Psoas muscle (tissue), 8 donors: Measurements from ENCODE around the gene FMNL1. TPM values are rescaled to one million over a fixed set of nuclear protein-coding genes. Genes with fewer than 3 reads are reported as not detected.
A peak's percentile ranks its signal among the peaks of the same experiment; 100 is the strongest.

Experiments used
- ATAC-seq, 4 donors: fragments of 200-7000 bp; cut with Tn5 transposase; one replicate each; pipeline ENCODE4 v1.9.1; 2020; ENCODE audit warnings: moderate library complexity in 3 of 4, mild to moderate bottlenecking in 2 of 4
- DNase-seq, 2 donors: peaks; one replicate each; pipeline ENCODE4 v3.0.0-alpha.2; 2020
- H3K27ac ChIP-seq: fragments of 200-600 bp; one replicate; pipeline ENCODE4 v1.8.0; 2022
- H3K27me3 ChIP-seq, 3 donors: fragments of 200-600 bp in 1 of 3; one replicate each; pipeline versions ENCODE4 v1.6.1 to v1.8.0; 2013 to 2022; ENCODE audit warnings: low read length in 2 of 3, mild to moderate bottlenecking in 2 of 3, moderate library complexity in 1 of 3; ENCODE audit not compliant: insufficient read depth in 3 of 3
- H3K36me3 ChIP-seq, 2 donors: fragments of 200-600 bp in 1 of 2; one replicate each; pipeline versions ENCODE4 v1.6.1 to v1.8.0; 2013 to 2022; ENCODE audit warnings: low read depth in 1 of 2, mild to moderate bottlenecking in 1 of 2, moderate library complexity in 1 of 2; ENCODE audit not compliant: insufficient read depth in 1 of 2
- H3K4me1 ChIP-seq: fragments of 200-600 bp; one replicate; pipeline ENCODE4 v1.8.0; 2022
- H3K4me3 ChIP-seq: fragments of 200-600 bp; one replicate; pipeline ENCODE4 v1.8.0; 2022; ENCODE audit warnings: mild to moderate bottlenecking
- H3K9me3 ChIP-seq: fragments of 200-600 bp; one replicate; pipeline ENCODE4 v1.8.0; 2022
- CTCF ChIP-seq: fragments of 200-600 bp; IDR thresholded peaks from one replicate; pipeline ENCODE4 v1.8.0; 2022; ENCODE audit warnings: antibody characterized with exemption
- WGBS, 3 donors: extraction: QIAGEN DNeasy Blood & Tissue Kit; methylation state at CpG; one replicate each; pipeline versions ENCODE4 v1.1.6 to v1.1.7; 2013; 5-methylcytosine and 5-hydroxymethylcytosine counted together
- intact Hi-C, 2 donors: fragments of 100-400 bp; cut with DNase I; formaldehyde crosslinking; loops; one replicate each; pipeline versions ENCODE4 v1.11.0 to v1.14.2; 2022
- polyA plus RNA-seq, 3 donors: library from polyadenylated mRNA; stranded (reverse); fragments of 200-250 nt; gene quantifications; one replicate each; pipeline ENCODE4 v1.2.3, GENCODE V29; 2013
- total RNA-seq, 4 donors: library from RNA; stranded (reverse); fragmentation: NEBNext Ultra II Directional in 2 of 4; extraction: Animal tissue kit (Norgen Biotek cat#: 25700) in 2 of 4; gene quantifications; one replicate each; pipeline versions ENCODE4 v1.2.1 to v1.2.4, GENCODE V29; 2021 to 2023
- donor health status: healthy with polysubstance abuse.
- donor health status: DM: no; HTN: no; CAD: no; lungs with moderate emphysema.
- donor health status: Bipolar disorder and iron deficiency.
- donor health status: healthy.
- donor health status: DM: yes; HTN: yes; CAD: no.
- donor health status: DM: no; HTN: no; CAD: no.
- donor health status: DM: no; HTN: no; CAD: no.
- donor health status: DM: yes; HTN: yes; CAD: no.

FMNL1 gene
- total and polyA plus RNA-seq, 7 donors, result 1.8 to 6.5 (median 5.4) TPM

- Histone ChIP-seq H3K9me3 (no peaks in the 10 kb centered on the region), H3K36me3 (no peaks in the 10 kb centered on the region), H3K4me1 (peaks cover 4% of the 10 kb centered on the region), H3K27ac (no peak overlapping the region), H3K27me3 (peaks cover 0 to under 1% (median 0%) of the 10 kb centered on the region in 3 donors), H3K4me3 (no peak overlapping the region)
- intact Hi-C loops, result no loop called here
- TF ChIP-seq CTCF, result no peak
- no peak for ATAC-seq
- 86 to 93% (median 92%) methylated on average over 7 to 8 of the region's 8 CpGs for WGBS, 3 donors
- no peak for DNase-seq
These were observed 11.8 kb downstream of the FMNL1 start for GRCh38 chr17:45233423-45233924.

- WGBS, 3 donors, result 44 to 48% (median 47%) methylated on average over 6 of the region's 6 CpGs
- Histone ChIP-seq H3K9me3 (no peaks in the 10 kb centered on the region), H3K27ac (no peak overlapping the region), H3K27me3 (peaks cover 0 to 2% (median 0%) of the 10 kb centered on the region in 3 donors), H3K4me1 (no peaks in the 10 kb centered on the region), H3K36me3 (no peaks in the 10 kb centered on the region), H3K4me3 (no peak overlapping the region)
- no peak for TF ChIP-seq CTCF
- DNase-seq (no peak), ATAC-seq (peak in 3 of 4 donors; percentile 23 to 30 (median 29))
- intact Hi-C loops, result loop anchor here in 1 of 2 donors (2.0 kb wide), 1 partner anchor 16 kb away; no protein-coding TSS in a partner anchor
These were observed 13.1 kb downstream of the FMNL1 start for GRCh38 chr17:45234641-45235415.

GRCh38 chr17:45235416-45236281 lies 14.0 kb downstream of the FMNL1 start:
- intact Hi-C loops, result loop anchor here in 1 of 2 donors (2.0 kb wide), 1 partner anchor 17 kb away; no protein-coding TSS in a partner anchor
- no peak overlapping the region for H3K27ac ChIP-seq
- no peaks in the 10 kb centered on the region for H3K9me3 ChIP-seq
- H3K4me1 ChIP-seq, result no peaks in the 10 kb centered on the region
- H3K4me3 ChIP-seq, result no peak overlapping the region
- peak; percentile 50 to 84 (median 63) for ATAC-seq
- H3K27me3 ChIP-seq, result peaks cover 0 to 3% (median 2%) of the 10 kb centered on the region in 3 donors
- DNase-seq, result peak; percentile 76 to 85
- TF ChIP-seq CTCF, result peak; percentile 73
- H3K36me3 ChIP-seq, result no peaks in the 10 kb centered on the region
- 61 to 67% (median 66%) methylated on average over 20 of the region's 20 CpGs for WGBS, 3 donors

GRCh38 chr17:45236282-45236606 lies 14.6 kb downstream of the FMNL1 start:
- Histone ChIP-seq H3K4me3 (no peak overlapping the region), H3K27ac (no peak overlapping the region), H3K36me3 (no peaks in the 10 kb centered on the region), H3K9me3 (no peaks in the 10 kb centered on the region), H3K4me1 (no peaks in the 10 kb centered on the region), H3K27me3 (peaks cover 0 to 8% (median 2%) of the 10 kb centered on the region in 3 donors)
- DNase-seq (no peak), ATAC-seq (no peak)
- no peak for TF ChIP-seq CTCF
- intact Hi-C loops, result no loop called here
- WGBS, 3 donors, result 85 to 86% (median 85%) methylated on average over 5 of the region's 5 CpGs
